Panc1 (cell line): ENCODE data around the gene GRK2. TPM values are rescaled to one million over a fixed set of nuclear protein-coding genes. Genes with fewer than 3 reads are reported as not detected.

Experiments
- ATAC-seq: fragments of 200-7000 bp; cut with Tn5 transposase; 2 replicates; pipeline ENCODE4 v1.9.1; 2020; ENCODE audit warnings: mild to moderate bottlenecking, moderate library complexity
- BruUV-seq: library from RNA; stranded (reverse); fragments of 400-500 nt; replicated peaks from 2 replicates; lab custom pipeline; 2021; lab: Mats Ljungman, UMichigan
- CTCF ChIA-PET: fragments of 300-600 bp; sonication (Branson Sonifier 250); formaldehyde crosslinking; loops from one replicate; lab custom pipeline; 2022; ENCODE audit warnings: antibody characterized with exemption; lab: Charles Lee
- POLR2A ChIA-PET: fragments of 300-600 bp; sonication (Branson Sonifier 250); formaldehyde crosslinking; loops from one replicate; lab custom pipeline; 2022; ENCODE audit warnings: antibody characterized with exemption; lab: Charles Lee
- DNase-seq: peaks from one replicate; pipeline ENCODE4 v3.0.0-alpha.2; 2010; ENCODE audit warnings: low read depth, low spot score
- H3K27ac ChIP-seq: 2 replicates; pipeline ENCODE4 v1.5.1; 2011; ENCODE audit warnings: mild to moderate bottlenecking, low read length, inconsistent platforms
- H3K27me3 ChIP-seq: fragments of 200-500 bp; sonication (Bioruptor generic); 2 replicates; pipeline ENCODE4 v1.6.0; 2014; ENCODE audit warnings: low read length, inconsistent platforms; ENCODE audit not compliant: control insufficient read depth, insufficient read depth
- H3K36me3 ChIP-seq: fragments of 200-500 bp; sonication (Bioruptor generic); 2 replicates; pipeline ENCODE4 v1.5.1; 2014; ENCODE audit warnings: inconsistent platforms, mild to moderate bottlenecking, low read length, moderate library complexity; ENCODE audit not compliant: control insufficient read depth, insufficient read depth
- H3K4me1 ChIP-seq: 2 replicates; pipeline ENCODE4 v1.5.1; 2011; ENCODE audit warnings: inconsistent platforms, mild to moderate bottlenecking, low read length, moderate library complexity; ENCODE audit not compliant: control insufficient read depth, insufficient read depth
- H3K4me3 ChIP-seq, 2 experiments: 2 replicates each; pipeline ENCODE4 v1.5.1; 2011 to 2012; ENCODE audit warnings: low read depth in 2 of 2, low read length in 2 of 2, mild to moderate bottlenecking in 2 of 2, inconsistent platforms in 1 of 2, moderate library complexity in 1 of 2
- H3K9me3 ChIP-seq: fragments of 200-500 bp; sonication (Bioruptor generic); 2 replicates; pipeline ENCODE4 v1.5.1; 2014; ENCODE audit warnings: low read depth, mild to moderate bottlenecking, inconsistent platforms, low read length, moderate library complexity; ENCODE audit not compliant: control insufficient read depth, insufficient read depth
- POLR2AphosphoS5 ChIP-seq: IDR thresholded peaks from 2 replicates; pipeline ENCODE4 v1.6.1; 2012; ENCODE audit warnings: mild to moderate bottlenecking, low read depth, low read length, moderate library complexity
- REST ChIP-seq, 2 experiments: IDR thresholded peaks; 2 replicates each; pipeline ENCODE4 v1.6.1; 2011 to 2012; ENCODE audit warnings: low read depth in 2 of 2, control low read depth in 1 of 2, low read length in 1 of 2, mild to moderate bottlenecking in 1 of 2, moderate library complexity in 1 of 2; ENCODE audit not compliant: insufficient read depth in 1 of 2
- SIN3A ChIP-seq: IDR thresholded peaks from 2 replicates; pipeline ENCODE4 v1.6.1; 2012; ENCODE audit warnings: low read depth, mild to moderate bottlenecking, low read length, moderate library complexity, borderline replicate concordance; ENCODE audit not compliant: insufficient read depth
- TCF7L2 ChIP-seq: IDR thresholded peaks from 2 replicates; pipeline ENCODE4 v1.6.1; 2011; ENCODE audit warnings: mild to moderate bottlenecking, low read depth, low read length, inconsistent platforms
- in situ Hi-C: cut with HindIII; loops from 2 replicates; pipeline ENCODE4 v1.10.0; 2016; ENCODE audit warnings: low sequenced_read_pairs, low pct_unique_long_range_greater_than_20kb
- intact Hi-C: fragments of 100-400 bp; cut with micrococcal nuclease; formaldehyde crosslinking; loops from one replicate; pipeline ENCODE4 v1.10.0; 2022; ENCODE audit not compliant: unreplicated experiment
- total RNA-seq: library from RNA; stranded (reverse); gene quantifications from one replicate; pipeline ENCODE4 v1.2.1, GENCODE V29; 2021; ENCODE audit not compliant: unreplicated experiment
- TF ChIP-seq, protein P1 (sequence below): fragments of 450-650 bp; IDR thresholded peaks from 2 replicates; pipeline ENCODE4 v1.5.1; 2017; ENCODE audit warnings: mild to moderate bottlenecking

The GRK2 gene
- total RNA-seq, 1 experiment from 2014 or later: 103 TPM

DNA sequence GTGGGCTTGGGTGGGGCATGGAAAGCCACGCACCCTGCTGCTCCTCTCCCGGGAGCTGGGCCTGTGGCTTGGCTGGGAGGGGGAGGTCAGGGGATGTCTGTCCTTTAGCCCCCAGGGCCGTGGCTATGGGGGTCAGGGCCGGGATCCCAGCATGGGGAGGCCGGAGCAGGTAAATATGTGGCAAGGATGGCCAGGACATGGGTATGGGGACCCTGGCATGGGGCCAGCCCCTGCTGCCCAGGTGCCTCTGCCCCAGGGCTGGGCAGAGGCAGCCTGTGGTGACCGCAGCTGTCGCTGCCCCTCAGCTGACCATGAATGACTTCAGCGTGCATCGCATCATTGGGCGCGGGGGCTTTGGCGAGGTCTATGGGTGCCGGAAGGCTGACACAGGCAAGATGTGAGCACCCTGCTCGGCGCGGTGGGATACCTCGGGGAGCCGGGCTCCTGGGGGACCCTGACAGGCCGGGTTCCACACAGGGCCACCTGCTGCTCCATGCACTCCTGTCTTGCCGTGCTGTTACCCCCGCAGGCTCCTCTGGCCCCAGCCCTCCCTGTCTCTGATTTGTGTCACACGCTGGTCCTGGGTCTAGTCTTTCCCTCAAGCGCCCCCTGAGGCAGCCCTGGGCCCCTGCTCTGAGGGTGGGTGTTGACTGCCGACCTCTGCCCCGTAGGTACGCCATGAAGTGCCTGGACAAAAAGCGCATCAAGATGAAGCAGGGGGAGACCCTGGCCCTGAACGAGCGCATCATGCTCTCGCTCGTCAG lies 14.7 kb downstream of the GRK2 start:
- CTCF ChIA-PET: no interaction called here

GRCh38 chr11:67281552-67282150 lies 15.4 kb downstream of the GRK2 start:
- H3K36me3 ChIP-seq: peaks cover 7% of the 10 kb centered on the region; the same call in 1 of the 2 replicates
- DNase-seq (no peak), ATAC-seq (no peak)
- H3K27me3 ChIP-seq: no peaks in the 10 kb centered on the region
- POLR2A ChIA-PET: no interaction called here
- BruUV-seq: no TSS peak
- no peak overlapping the region for H3K27ac ChIP-seq
- in situ Hi-C loops: no loop called here
- intact Hi-C loops: no loop called here
- H3K9me3 ChIP-seq: no peaks in the 10 kb centered on the region
- CTCF ChIA-PET: interaction anchor here (0.6 kb wide), 1 partner anchor 132 kb away, joined by 7 read pairs; no protein-coding TSS in a partner anchor
- H3K4me3 ChIP-seq: no peak overlapping the region
- H3K4me1 ChIP-seq: peaks cover 8% of the 10 kb centered on the region
- no peak for TF ChIP-seq REST (IDR thresholded peaks at IDR 0.05; ENCODE audit: insufficient read depth in 1 of 2, low read depth in 2 of 2, low read length in 1 of 2)
- TF ChIP-seq, protein P1, sequence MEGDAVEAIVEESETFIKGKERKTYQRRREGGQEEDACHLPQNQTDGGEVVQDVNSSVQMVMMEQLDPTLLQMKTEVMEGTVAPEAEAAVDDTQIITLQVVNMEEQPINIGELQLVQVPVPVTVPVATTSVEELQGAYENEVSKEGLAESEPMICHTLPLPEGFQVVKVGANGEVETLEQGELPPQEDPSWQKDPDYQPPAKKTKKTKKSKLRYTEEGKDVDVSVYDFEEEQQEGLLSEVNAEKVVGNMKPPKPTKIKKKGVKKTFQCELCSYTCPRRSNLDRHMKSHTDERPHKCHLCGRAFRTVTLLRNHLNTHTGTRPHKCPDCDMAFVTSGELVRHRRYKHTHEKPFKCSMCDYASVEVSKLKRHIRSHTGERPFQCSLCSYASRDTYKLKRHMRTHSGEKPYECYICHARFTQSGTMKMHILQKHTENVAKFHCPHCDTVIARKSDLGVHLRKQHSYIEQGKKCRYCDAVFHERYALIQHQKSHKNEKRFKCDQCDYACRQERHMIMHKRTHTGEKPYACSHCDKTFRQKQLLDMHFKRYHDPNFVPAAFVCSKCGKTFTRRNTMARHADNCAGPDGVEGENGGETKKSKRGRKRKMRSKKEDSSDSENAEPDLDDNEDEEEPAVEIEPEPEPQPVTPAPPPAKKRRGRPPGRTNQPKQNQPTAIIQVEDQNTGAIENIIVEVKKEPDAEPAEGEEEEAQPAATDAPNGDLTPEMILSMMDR: no peak
- TF ChIP-seq SIN3A: no peak
- no peak for TF ChIP-seq POLR2AphosphoS5
- TF ChIP-seq TCF7L2: no peak

More for the DNA sequence above, 14.7 kb downstream of the GRK2 start:
- intact Hi-C loops (no loop called here), in situ Hi-C loops (no loop called here)
- DNase-seq (no peak), ATAC-seq (no peak)
- TF ChIP-seq REST (IDR thresholded peaks at IDR 0.05; ENCODE audit: insufficient read depth in 1 of 2, low read depth in 2 of 2, low read length in 1 of 2): no peak
- TF ChIP-seq, protein P1: no peak
- no peak for TF ChIP-seq SIN3A
- H3K4me1 ChIP-seq: peaks cover 10% of the 10 kb centered on the region
- no peaks in the 10 kb centered on the region for H3K9me3 ChIP-seq
- POLR2A ChIA-PET: no interaction called here
- peaks cover 7% of the 10 kb centered on the region; the same call in 1 of the 2 replicates for H3K36me3 ChIP-seq
- H3K27me3 ChIP-seq: no peaks in the 10 kb centered on the region
- BruUV-seq: no TSS peak
- no peak overlapping the region for H3K4me3 ChIP-seq
- H3K27ac ChIP-seq: no peak overlapping the region
